Fibroblast of peridontal ligament (primary cell): ENCODE data around the gene MAGIX.
"Not testable (repeated sequence)": the region's sequence is repeated elsewhere in the genome, so short reads cannot be mapped to it uniquely, and the experiment has no call there.

Source experiments
- DNase-seq: peaks from one replicate; pipeline ENCODE4 v3.0.0-alpha.2; 2010; ENCODE audit errors: extremely low read depth

MAGIX gene

GRCh38 chrX:49160908-49161307, 1.6 kb upstream of the MAGIX start:
- no peak for DNase-seq

DNA sequence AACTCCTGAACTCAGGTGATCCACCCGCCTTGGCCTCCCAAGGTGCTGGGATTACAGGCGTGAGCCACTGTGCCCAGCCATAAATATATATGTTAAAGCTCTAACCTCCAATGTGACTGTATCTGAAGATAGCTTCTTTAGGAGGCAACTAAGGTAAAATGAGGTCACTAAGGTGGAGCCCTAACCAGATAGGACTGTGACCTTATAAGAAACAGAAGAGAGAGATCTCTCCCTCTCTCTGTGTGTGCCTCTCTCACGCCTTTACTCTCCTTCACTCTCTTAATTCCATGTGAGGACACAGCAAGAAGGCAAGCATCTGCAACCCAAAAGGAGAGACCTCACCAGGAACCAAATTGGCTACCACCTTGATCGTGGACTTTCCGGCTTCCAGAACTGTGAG, 926 bp upstream of the MAGIX start:
- DNase-seq, result no peak

DNA sequence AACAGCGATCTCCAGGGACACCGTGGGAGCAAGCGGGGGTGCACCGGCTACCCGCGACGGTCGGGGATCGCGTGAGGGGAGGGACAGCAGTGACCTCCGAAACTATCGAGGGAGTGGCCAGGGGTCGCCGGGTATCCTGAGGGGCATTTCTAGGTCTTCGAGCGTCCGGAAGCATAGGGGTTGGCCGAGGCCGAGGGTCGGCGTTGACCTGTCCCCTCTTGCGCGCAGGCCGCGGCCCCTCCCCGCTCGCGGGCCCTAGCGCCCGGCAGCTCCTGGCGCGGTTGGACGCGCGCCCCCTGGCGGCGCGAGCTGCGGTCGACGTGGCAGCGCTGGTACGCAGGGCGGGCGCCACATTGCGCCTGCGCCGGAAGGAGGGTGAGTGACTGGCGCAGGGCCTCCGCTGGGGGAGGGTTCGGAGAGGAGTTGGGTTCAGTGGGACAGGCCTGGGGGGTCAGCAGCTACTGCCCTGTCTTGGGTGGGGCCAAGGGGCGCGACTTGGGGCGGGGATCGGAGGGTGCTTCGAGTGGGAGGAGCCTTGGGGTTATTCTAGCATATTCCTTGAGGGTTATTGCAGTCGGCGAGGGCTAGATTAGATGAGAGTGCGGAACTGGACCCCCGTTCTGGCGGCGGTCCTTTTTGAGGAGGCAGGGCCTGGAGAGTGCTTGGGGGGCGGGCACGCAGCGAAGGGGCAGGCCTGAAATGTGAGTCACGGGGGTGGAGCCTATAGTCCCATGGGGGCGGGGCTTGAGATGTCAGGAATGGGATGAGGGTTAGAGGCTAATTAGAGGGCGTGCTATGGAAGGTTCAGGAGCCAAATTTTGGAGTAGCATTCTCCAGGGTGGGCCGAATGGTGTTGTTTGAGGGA, 1.2 kb downstream of the MAGIX start:
- peak; percentile 74 for DNase-seq

DNA sequence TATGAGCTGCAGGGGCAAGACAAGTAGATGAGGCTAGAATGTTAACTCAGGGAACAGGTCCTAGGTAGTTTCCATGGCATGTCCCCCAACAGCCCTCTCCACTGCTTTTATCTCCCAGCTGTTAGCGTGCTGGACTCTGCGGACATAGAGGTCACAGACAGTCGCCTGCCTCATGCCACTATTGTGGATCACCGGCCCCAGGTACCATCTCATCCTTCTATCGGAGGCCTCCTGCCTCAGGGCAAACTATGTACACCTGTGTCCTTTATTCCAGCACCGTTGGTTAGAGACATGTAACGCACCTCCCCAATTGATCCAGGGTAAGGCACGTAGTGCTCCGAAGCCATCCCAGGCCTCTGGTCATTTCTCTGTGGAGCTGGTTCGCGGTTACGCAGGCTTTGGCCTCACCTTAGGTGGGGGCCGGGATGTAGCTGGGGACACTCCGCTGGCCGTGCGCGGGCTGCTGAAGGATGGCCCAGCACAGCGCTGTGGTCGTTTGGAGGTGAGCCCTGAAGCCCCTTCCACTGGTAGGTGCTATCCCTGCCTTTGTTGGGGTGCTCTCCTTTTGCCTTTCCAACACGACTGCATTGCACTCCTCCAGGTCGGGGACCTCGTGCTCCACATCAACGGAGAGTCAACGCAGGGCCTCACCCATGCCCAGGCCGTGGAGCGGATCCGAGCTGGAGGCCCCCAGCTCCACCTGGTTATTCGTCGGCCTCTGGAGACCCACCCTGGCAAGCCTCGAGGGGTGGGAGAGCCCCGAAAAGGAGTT, 2.2 kb downstream of the MAGIX start:
- DNase-seq, result no peak

- DNase-seq, result peak; percentile 49
Measured at GRCh38 chrX:49165901-49166881, 3.6 kb downstream of the MAGIX start.

DNA sequence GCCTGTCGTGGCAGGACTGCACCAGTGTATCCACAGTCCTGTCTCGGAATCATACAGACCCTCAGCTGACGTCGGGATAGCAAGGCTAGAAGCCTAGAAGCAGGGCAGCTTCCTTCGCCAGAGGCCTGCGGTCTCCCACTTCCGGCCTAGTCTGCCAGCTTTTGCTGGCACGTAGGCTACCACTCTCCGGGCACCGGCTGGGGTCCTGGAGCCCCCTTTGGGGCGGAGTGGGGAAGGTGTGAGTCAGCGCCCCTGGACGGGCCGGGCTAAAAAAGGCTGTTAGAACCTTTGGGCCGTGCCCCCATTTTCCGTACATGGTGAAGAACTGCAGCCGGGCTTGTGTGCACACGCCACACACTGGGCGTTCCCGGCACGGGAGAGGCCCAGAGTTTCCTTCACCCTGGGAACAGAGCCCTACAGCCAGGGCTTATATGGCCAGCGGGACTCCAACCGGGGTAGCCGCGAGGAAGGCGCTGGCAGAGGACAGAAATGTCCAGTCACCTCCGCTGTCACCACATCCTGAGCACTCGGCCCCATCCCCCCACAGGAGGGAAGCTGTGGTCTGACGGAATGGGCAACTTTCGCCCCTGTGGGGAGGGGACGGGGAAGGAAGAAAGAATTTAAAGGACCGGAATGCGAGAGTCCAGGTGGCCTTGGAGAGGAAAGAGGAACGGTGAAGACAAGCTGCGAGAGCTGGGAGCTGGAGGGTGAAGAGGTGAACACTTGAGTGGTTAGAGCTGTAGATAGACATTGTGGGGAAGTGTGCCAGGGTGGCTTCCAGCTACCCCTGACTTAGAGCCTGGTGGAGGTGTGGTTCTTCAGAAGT, 4.6 kb downstream of the MAGIX start:
- peak; percentile 81 for DNase-seq

DNA sequence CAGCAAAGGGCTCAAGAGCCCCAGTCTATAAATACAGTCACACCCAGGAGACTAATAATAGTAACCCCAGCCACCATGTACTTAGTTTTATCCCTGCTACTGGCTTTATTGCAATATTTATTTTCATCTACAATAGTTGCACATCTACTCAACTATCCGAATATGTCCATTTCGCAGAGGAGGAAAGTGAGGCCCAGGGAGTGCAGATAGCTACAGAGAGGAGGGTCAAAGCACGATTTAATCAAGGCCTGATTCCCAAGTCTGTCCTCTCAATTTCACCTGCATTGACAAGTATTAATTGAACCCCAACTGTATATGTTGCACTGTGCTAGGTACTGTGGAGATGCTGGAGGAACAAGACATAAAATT, 5.2 kb downstream of the MAGIX start:
- DNase-seq, result no peak

DNA sequence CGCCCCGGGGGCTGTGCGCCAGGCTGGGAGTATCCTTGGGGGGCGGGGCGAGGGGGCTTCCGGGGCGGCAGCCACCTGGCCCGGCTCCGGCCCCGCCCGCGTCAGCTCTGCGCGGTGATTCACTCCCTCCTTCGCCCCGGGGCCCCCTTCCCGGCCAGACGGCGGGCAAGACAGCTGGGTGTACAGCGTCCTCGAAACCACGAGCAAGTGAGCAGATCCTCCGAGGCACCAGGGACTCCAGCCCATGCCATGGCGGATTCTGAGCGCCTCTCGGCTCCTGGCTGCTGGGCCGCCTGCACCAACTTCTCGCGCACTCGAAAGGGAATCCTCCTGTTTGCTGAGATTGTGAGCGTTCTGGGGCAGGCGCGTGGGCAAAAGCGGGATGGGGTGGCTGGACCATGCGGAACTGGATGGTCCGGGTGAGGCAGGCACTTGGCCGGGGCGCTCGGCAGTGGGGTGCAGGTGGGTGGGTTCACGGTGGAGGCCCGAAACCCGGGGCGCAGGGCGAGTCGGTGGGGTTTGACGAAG, 9.3 kb downstream of the MAGIX start, which contains the start of gene PLP2:
Gene PLP2 (plus strand): TSS at position 147 of the 528 bp plus-strand sequence. CDS start 103 bp downstream, at position 250.
- no peak for DNase-seq

DNA sequence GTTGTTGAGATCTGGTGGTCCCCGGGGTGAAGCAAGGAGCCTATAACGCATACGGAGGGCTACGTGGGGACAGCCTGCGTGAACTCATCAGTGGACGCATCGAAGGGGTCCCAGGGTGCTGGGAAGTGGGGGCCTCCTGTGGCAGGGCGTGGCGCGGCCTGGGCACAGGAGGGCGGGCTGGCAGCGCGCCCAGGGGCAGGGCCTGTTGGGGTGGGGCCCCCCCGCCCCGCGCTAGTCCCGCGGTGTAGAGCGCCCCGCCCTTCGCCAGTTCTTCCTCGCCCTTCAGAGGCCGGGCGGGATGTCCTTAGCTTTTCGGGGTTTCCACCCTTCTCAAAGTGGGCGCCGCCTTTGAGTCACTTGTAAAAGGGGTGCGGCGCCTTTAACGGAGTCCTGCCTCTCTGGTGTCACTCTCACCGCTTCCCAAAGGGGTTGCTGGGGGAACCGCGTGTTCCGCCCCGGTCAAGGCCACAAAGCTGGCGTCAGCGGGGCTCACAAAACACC, 9.8 kb downstream of the MAGIX start:
- no peak for DNase-seq

DNA sequence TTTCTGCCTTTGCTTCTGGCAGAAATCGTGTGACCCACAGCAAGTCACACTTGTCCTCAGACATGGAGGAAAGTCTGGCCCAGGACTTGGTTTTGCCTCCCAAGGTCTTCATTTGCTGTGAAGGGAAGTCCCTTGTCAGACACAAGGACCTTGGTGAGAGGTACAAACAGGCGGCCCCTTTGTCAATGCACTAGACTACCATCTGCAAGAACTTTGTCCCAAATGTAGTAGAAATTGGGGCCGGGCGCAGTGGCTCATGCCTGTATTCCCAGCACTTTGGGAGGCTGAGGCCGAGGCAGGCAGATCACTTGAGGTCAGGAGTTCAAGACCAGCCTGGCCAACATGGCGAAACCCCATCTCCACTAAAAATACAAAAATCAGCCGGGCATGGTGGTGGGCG, 11.0 kb downstream of the MAGIX start:
- not testable (repeated sequence) for DNase-seq

GRCh38 chrX:49174723-49175122, 12.2 kb downstream of the MAGIX start:
- no peak for DNase-seq

DNA sequence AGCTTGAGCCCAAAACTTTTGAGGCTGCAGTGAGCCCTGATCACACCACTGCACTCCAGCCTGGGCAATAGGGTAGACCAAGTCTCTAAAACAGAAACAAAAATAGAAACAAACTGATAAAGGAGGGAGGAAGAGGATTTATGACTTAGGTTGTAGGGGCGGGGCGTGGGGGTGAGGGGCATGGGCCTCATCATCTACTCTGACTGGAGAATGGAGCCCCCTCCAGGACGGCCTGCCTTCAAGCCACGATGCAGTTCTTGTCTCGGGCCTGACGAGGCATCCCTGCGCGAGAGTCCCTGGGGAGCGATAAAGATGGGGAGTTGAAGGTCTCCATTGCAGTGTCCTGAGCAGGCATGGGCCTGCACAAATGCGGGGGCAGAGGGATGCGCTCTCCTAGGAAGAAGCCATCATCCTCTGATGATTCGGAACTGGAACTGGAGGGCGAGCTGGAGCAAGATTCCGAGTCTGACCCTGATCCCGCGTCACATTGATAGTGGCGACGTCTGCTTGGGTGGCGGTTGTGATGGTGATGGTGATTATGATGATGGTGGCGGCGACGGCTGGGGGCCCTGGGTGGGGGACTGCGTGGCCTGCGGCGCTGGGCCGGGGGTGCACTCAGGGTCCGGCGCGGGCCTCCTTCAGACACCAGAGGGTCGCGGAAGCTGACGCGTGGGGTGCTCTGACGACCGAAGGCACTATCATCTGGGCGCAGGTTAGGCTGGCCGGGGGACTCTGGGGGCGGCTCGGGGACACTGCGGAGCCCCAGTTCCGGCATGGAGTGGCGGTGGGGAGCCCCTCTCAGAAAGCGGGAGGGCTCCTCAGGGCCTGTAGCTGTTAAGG, 13.1 kb downstream of the MAGIX start:
- no peak for DNase-seq

GRCh38 chrX:49176421-49177326, 14.1 kb downstream of the MAGIX start:
- DNase-seq, result no peak

DNA sequence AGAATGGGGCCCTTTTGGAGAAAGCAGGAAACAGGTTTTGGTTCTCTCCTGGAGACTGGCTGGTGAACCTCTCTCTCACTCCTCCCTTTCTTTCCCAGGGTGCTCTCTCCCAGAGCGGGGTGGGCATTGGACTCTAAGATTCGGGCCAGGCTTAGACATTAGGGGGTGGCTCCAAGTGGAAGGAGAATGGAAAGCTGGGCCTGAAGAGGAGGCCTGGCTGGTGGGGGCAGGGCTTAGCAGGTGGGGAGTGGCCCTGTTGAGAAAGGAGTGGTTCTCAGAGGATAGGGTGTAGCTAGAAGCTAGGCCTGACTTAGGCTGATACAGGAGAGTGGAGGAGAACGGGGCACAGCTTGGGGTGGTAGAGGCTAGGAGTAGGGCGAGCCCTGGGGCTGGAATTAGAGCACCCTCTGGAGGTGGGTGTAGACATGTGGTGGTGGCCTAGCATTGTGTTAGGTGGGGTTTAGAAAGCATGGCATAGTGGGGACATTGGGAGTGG, 14.8 kb downstream of the MAGIX start:
- DNase-seq, result no peak

DNA sequence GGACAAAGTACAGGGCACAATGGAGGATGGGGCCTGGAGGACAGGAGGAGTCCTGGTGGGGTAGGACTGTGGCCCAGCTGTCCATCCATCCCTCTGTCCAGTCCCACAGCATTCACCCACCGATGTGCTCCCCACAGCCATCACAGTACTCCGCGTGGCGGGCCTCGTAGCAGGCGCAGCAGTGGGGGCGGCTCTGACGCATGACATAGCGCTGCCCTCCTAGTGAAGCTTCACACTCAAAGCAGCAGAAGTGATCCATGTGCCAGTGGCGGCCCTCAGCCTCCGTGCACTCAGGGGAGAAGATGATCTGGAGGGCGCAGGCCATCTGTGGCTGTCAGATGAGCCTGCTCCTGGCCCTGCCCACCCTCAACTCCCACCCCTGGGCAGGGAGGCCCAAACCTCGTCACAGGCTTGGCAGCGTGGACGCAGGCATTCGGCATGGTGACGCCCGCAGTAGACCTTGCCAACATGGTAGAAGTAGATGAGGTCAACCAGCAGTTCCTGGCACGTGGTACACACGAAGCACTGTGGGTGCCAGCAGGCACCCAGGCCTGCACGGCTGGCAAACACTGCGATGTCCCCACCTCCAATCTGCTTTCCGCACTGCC, 15.4 kb downstream of the MAGIX start:
- no peak for DNase-seq

DNA sequence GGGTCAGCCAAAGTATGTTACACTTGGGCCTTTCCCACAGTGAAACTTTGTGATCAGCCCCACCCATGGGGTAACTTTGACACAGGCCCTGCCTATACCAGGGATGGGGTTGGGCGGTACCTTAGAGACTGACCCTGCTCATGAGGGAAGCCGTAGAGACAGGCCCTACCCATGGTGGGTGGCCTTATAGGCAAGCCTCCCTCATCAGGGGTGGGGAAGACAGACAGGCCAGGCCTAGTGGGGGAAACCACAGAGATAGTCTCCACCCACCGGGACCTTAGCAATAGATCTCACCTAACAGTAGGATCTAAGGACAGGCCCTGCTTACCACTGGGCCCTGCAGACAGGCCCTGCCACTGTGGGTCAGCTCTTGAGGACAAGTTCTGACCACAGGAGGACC, 16.0 kb downstream of the MAGIX start:
- no peak for DNase-seq

DNA sequence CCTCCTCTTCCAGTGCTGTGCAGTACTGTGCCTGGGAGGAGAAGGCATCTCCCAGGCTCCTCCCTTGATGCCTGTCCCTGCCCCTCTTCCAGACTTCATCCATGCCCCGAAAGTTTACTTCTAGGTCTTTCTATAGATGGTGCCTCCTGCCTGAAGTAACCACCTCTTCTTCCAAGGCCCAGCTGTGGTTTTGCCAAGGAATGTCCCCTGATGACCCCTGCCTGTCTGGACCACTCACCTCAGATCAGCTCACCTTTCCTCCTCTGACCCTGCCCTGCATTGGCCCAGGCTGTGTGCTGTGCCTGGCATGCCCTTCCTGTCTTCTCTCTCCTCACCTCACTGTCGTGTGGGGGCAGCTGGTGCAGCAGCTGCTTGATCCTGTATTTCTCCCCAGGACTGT, 16.8 kb downstream of the MAGIX start:
- DNase-seq, result no peak
